GM21381 (cell line): ENCODE measurements around the gene DCAF11.
A peak's percentile ranks its signal among the peaks of the same experiment; 100 is the strongest.

Experiments
- ATAC-seq: cut with Tn5 transposase; IDR thresholded peaks from one replicate; pipeline ENCODE4 v1.9.1; 2021; ENCODE audit warnings: mild to moderate bottlenecking, moderate library complexity; ENCODE audit not compliant: unreplicated experiment

Gene DCAF11

GRCh38 chr14:24137529-24138395, 23.2 kb downstream of the DCAF11 start:
- no peak for ATAC-seq

- ATAC-seq, result no peak
These were observed 24.1 kb downstream of the DCAF11 start for GRCh38 chr14:24138396-24139271.

GRCh38 chr14:24139272-24139934, 24.8 kb downstream of the DCAF11 start:
- ATAC-seq, result no peak

GRCh38 chr14:24141097-24141880, 26.7 kb downstream of the DCAF11 start, which contains the start of gene EMC9:
EMC9 (minus strand) TSS chr14:24141591; CDS start chr14:24141304, 287 bp downstream.
- peak; percentile 86 for ATAC-seq

GRCh38 chr14:24143511-24143910, 28.9 kb downstream of the DCAF11 start:
- no peak for ATAC-seq

GRCh38 chr14:24144451-24144850, 29.9 kb downstream of the DCAF11 start:
- ATAC-seq, result no peak

- no peak for ATAC-seq
These were observed 30.6 kb downstream of the DCAF11 start for GRCh38 chr14:24145219-24145618.

- ATAC-seq, result no peak
These were observed 31.3 kb downstream of the DCAF11 start for GRCh38 chr14:24145690-24146452.

- ATAC-seq, result peak; percentile 59
These were observed 31.9 kb downstream of the DCAF11 start, which contains the start of gene PSME2 for GRCh38 chr14:24146453-24146977. PSME2 (minus strand) TSS chr14:24146610; CDS start chr14:24146581, 29 bp downstream.

- peak; percentile 72 for ATAC-seq
These were observed 32.6 kb downstream of the DCAF11 start, which contains the start of gene RNF31 for GRCh38 chr14:24146978-24147760. RNF31 (plus strand) TSS chr14:24147498; CDS start chr14:24147699, 201 bp downstream.

- ATAC-seq, result no peak
These were observed 33.3 kb downstream of the DCAF11 start for GRCh38 chr14:24147761-24148428.

- no peak for ATAC-seq
These were observed 34.9 kb downstream of the DCAF11 start for GRCh38 chr14:24149302-24149969.

- ATAC-seq, result no peak
These were observed 35.5 kb downstream of the DCAF11 start for GRCh38 chr14:24150061-24150460.

- no peak for ATAC-seq
These were observed 36.0 kb downstream of the DCAF11 start for GRCh38 chr14:24150567-24150966.

GRCh38 chr14:24150993-24151392, 36.4 kb downstream of the DCAF11 start:
- no peak for ATAC-seq

- ATAC-seq, result no peak
These were observed 37.0 kb downstream of the DCAF11 start for GRCh38 chr14:24151404-24152080.

- ATAC-seq, result no peak
These were observed 40.5 kb downstream of the DCAF11 start for GRCh38 chr14:24155100-24155499.
